ENCODE measurements around the gene SLC25A33. TPM values are rescaled to one million over a fixed set of nuclear protein-coding genes. Genes with fewer than 3 reads are reported as not detected.

The SLC25A33 gene
- total and polyA plus RNA-seq, 2 experiments from 2014 or later, result 13.3 to 18.8 TPM

GRCh38 chr1:9580942-9581341, 41.7 kb downstream of the SLC25A33 start (continued):
- TF ChIP-seq ZNF462 (CRISPR knock-in tag; IDR thresholded peaks at IDR 0.05), result no peak
- TF ChIP-seq NANOG (IDR thresholded peaks at IDR 0.05; ENCODE audit: borderline replicate concordance), result no peak
- TF ChIP-seq CTCF (conservative IDR thresholded peaks at IDR 0.05; ENCODE audit: low read depth in 2 of 2), result no peak
- TF ChIP-seq CREB1 (CRISPR knock-in tag; IDR thresholded peaks at IDR 0.05; ENCODE audit: low read depth), result no peak

- DNase-seq (ENCODE audit: low spot score), result no peak
- TF ChIP-seq CTCF (conservative IDR thresholded peaks at IDR 0.05; ENCODE audit: low read depth in 2 of 2) (no peak), EZH2phosphoT487 (IDR thresholded peaks at IDR 0.05; ENCODE audit: unreplicated experiment) (no peak)
- H3K9me3 Mint-ChIP-seq, result peaks cover 3% of the 10 kb centered on the region; the same call in 2 of the 3 replicates
- Histone ChIP-seq H3K9me2 (ENCODE audit: insufficient read depth) (no peaks in the 10 kb centered on the region), H3K79me2 (replicated peaks; ENCODE audit: insufficient read depth) (peaks cover 21% of the 10 kb centered on the region), H4K20me1 (replicated peaks; ENCODE audit: insufficient read depth) (peaks cover 16% of the 10 kb centered on the region), H3F3A (replicated peaks; ENCODE audit: low read depth) (0 out of 2 replicates have a peak, but pooled peaks cover 2% of the 10 kb centered on the region), H2AFZ (no peak overlapping the region), H3K36me3 (ENCODE audit: insufficient read depth) (0 out of 2 replicates have a peak, but pooled peaks cover 13% of the 10 kb centered on the region), H3K4me2 (no peak overlapping the region), H3K4me3 (no peak overlapping the region), H3K27me3 (ENCODE audit: insufficient read depth) (no peaks in the 10 kb centered on the region), H3K4me1 (ENCODE audit: insufficient read depth) (peaks cover 13% of the 10 kb centered on the region; the same call in 1 of the 2 replicates), H3K27ac (ENCODE audit: low read depth) (no peak overlapping the region)
- H3K4me1 Mint-ChIP-seq, result peaks cover 14% of the 10 kb centered on the region
- ATAC-seq, result no peak
- H3K27ac Mint-ChIP-seq, result no peak overlapping the region
- peaks cover 4% of the 10 kb centered on the region for H3K27me3 Mint-ChIP-seq (ENCODE audit: insufficient read depth, low read depth, poor library complexity)
- H3K36me3 Mint-ChIP-seq (ENCODE audit: low read depth), result peaks cover 17% of the 10 kb centered on the region
- no peak overlapping the region for H3K4me3 Mint-ChIP-seq
These were observed 47.0 kb downstream of the SLC25A33 start for GRCh38 chr1:9586147-9586766.
